K562 (cell line): ENCODE data around the gene SFPQ. TPM values are rescaled to one million over a fixed set of nuclear protein-coding genes. Genes with fewer than 3 reads are reported as not detected.

ENCODE experiments used
- ARID4B ChIP-seq: sonication (generic); formaldehyde crosslinking; IDR thresholded peaks from 2 replicates; pipeline ENCODE4 v1.8.0; 2022; ENCODE audit warnings: mild to moderate bottlenecking, missing genetic modification reagents
- BRD9 ChIP-seq: fragments of 450-650 bp; IDR thresholded peaks from 2 replicates; pipeline ENCODE4 v1.6.1; 2018; ENCODE audit warnings: low read depth; ENCODE audit not compliant: partially characterized antibody
- CC2D1A ChIP-seq: fragments of 450-650 bp; IDR thresholded peaks from 2 replicates; pipeline ENCODE4 v1.6.1; 2017; ENCODE audit warnings: mild to moderate bottlenecking
- CREB3L1 ChIP-seq: fragments of 450-650 bp; IDR thresholded peaks from 2 replicates; pipeline ENCODE4 v1.6.1; 2014; ENCODE audit warnings: low read depth, mild to moderate bottlenecking, moderate library complexity, borderline replicate concordance
- E2F6 ChIP-seq, 2 experiments: IDR thresholded peaks; 2 replicates each; pipeline ENCODE4 v1.6.1; 2011; ENCODE audit warnings: borderline replicate concordance in 1 of 2, control low read depth in 1 of 2, low read depth in 1 of 2, low read length in 1 of 2, mild to moderate bottlenecking in 1 of 2, mixed read lengths in 1 of 2, moderate library complexity in 1 of 2; ENCODE audit not compliant: insufficient read depth in 1 of 2, insufficient read length in 1 of 2, poor library complexity in 1 of 2, severe bottlenecking in 1 of 2; ENCODE audit errors: extremely low read depth in 1 of 2
- RAD51 ChIP-seq: fragments of 450-650 bp; IDR thresholded peaks from 2 replicates; pipeline ENCODE4 v1.7.1; 2016; ENCODE audit warnings: low read depth, mild to moderate bottlenecking, borderline replicate concordance
- TEAD4 ChIP-seq, 2 experiments: sonication (generic) in 1 of 2; formaldehyde crosslinking in 1 of 2; IDR thresholded peaks; 2 replicates each; pipeline versions ENCODE4 v1.6.1 to v1.8.0; 2012 to 2022; ENCODE audit warnings: borderline replicate concordance in 1 of 2, inconsistent platforms in 1 of 2, low read length in 1 of 2, mild to moderate bottlenecking in 1 of 2, missing genetic modification reagents in 1 of 2
- ZBTB12 ChIP-seq: fragments of 250-450 bp; sonication (Bioruptor Pico); IDR thresholded peaks from 2 replicates; pipeline ENCODE4 v1.4.0; 2020
- ZBTB8A ChIP-seq: fragments of 450-650 bp; IDR thresholded peaks from 2 replicates; pipeline ENCODE4 v1.6.1; 2018; ENCODE audit warnings: mild to moderate bottlenecking, moderate library complexity; ENCODE audit not compliant: partially characterized antibody
- ZFP91 ChIP-seq: sonication (generic); formaldehyde crosslinking; IDR thresholded peaks from 2 replicates; pipeline ENCODE4 v1.8.0; 2022; ENCODE audit warnings: mild to moderate bottlenecking, missing genetic modification reagents
- ZNF134 ChIP-seq: fragments of 250-450 bp; sonication (Bioruptor Pico); conservative IDR thresholded peaks from 2 replicates; pipeline ENCODE4 v1.4.0; 2020
- ZNF644 ChIP-seq: fragments of 200-800 bp; sonication (Bioruptor generic); IDR thresholded peaks from 2 replicates; pipeline ENCODE4 v1.6.1; 2016; ENCODE audit warnings: low read depth, missing genetic modification characterization, missing compliant biosample characterization
- polyA plus RNA-seq, 8 experiments: library from polyadenylated mRNA; depleted of rRNA in 4 of 8; stranded (reverse) in 5 of 8; unstranded in 3 of 8; fragments of >200 nt; fragmentation: Nextera tagmentation in 2 of 8; fragmentation: Illumina TruSeq in 1 of 8; extraction: Ambion mirVana in 2 of 8; extraction: Trizol in 1 of 8; gene quantifications; 2 replicates each; pipeline versions ENCODE4 v1.2.1 to v1.2.3, GENCODE V29; 2011 to 2014; ENCODE audit warnings: inconsistent platforms in 1 of 8, missing spikeins in 1 of 8
- total RNA-seq, 7 experiments: library from RNA; depleted of rRNA in 6 of 7; stranded (reverse); fragments of >200 nt in 6 of 7; fragmentation: Illumina TruSeq in 2 of 7; extraction: Trizol in 2 of 7; gene quantifications; 2 replicates each; pipeline versions ENCODE4 v1.2.1 to v1.2.3, GENCODE V29; 2011 to 2021; ENCODE audit warnings: low replicate concordance in 1 of 7

SFPQ gene
- total and polyA plus RNA-seq, 9 of the 15 experiments (the other 6 are each of a cell fraction or from before 2014, with no cell fraction given) = 69.7 to 562 (median 399) TPM

GRCh38 chr1:35192056-35192852 lies 691 bp downstream of the SFPQ start (continued):
- TF ChIP-seq ARID4B (CRISPR knock-in tag) = peak; percentile 84
- TF ChIP-seq BRD9 = no peak
- TF ChIP-seq CC2D1A = no peak
- no peak for TF ChIP-seq ZBTB12 (CRISPR knock-in tag)
- no peak for TF ChIP-seq ZNF644 (tag)
- TF ChIP-seq ZBTB8A = no peak
- TF ChIP-seq ZNF134 = no peak
- TF ChIP-seq RAD51 = no peak
- peak in 1 of 2 experiments; percentile 72 for TF ChIP-seq E2F6 (IDR thresholded peaks at IDR 0.05; ENCODE audit: borderline replicate concordance in 1 of 2, extremely low read depth in 1 of 2, insufficient read depth in 1 of 2, insufficient read length in 1 of 2, low read depth in 1 of 2, low read length in 1 of 2, poor library complexity in 1 of 2, severe bottlenecking in 1 of 2)
- peak; percentile 81 for TF ChIP-seq TEAD4 (IDR thresholded peaks at IDR 0.05; ENCODE audit: low read length)
- no peak for TF ChIP-seq TEAD4 (CRISPR knock-in tag; IDR thresholded peaks at IDR 0.05; ENCODE audit: borderline replicate concordance)
- TF ChIP-seq ZFP91 (CRISPR knock-in tag) = no peak
- peak; percentile 78 for TF ChIP-seq CREB3L1
